ENCODE data around the gene MAML1. TPM values are rescaled to one million over a fixed set of nuclear protein-coding genes. Genes with fewer than 3 reads are reported as not detected.
"Not testable (repeated sequence)": the region's sequence is repeated elsewhere in the genome, so short reads cannot be mapped to it uniquely, and the experiment has no call there.

The MAML1 gene, protein sequence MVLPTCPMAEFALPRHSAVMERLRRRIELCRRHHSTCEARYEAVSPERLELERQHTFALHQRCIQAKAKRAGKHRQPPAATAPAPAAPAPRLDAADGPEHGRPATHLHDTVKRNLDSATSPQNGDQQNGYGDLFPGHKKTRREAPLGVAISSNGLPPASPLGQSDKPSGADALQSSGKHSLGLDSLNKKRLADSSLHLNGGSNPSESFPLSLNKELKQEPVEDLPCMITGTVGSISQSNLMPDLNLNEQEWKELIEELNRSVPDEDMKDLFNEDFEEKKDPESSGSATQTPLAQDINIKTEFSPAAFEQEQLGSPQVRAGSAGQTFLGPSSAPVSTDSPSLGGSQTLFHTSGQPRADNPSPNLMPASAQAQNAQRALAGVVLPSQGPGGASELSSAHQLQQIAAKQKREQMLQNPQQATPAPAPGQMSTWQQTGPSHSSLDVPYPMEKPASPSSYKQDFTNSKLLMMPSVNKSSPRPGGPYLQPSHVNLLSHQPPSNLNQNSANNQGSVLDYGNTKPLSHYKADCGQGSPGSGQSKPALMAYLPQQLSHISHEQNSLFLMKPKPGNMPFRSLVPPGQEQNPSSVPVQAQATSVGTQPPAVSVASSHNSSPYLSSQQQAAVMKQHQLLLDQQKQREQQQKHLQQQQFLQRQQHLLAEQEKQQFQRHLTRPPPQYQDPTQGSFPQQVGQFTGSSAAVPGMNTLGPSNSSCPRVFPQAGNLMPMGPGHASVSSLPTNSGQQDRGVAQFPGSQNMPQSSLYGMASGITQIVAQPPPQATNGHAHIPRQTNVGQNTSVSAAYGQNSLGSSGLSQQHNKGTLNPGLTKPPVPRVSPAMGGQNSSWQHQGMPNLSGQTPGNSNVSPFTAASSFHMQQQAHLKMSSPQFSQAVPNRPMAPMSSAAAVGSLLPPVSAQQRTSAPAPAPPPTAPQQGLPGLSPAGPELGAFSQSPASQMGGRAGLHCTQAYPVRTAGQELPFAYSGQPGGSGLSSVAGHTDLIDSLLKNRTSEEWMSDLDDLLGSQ
- total RNA-seq (35.8 and 38.8 TPM in 2 replicates), polyA plus RNA-seq (14.4 and 24.2 TPM in 2 replicates)

GRCh38 chr5:179732412-179732917, at the start of gene MAML1:
Gene MAML1 (plus strand): TSS chr5:179732822. CDS start chr5:179733113, 291 bp downstream.
- H3K4me1 ChIP-seq (ENCODE audit: low read depth): peaks cover 24% of the 10 kb centered on the region
- H3K36me3 ChIP-seq: peaks cover 29% of the 10 kb centered on the region
- no peaks in the 10 kb centered on the region for H3K9me3 ChIP-seq (ENCODE audit: low read depth)
- no peak for TF ChIP-seq CTCF (IDR thresholded peaks at IDR 0.05; ENCODE audit: low read depth, low read length)
- DNase-seq (ENCODE audit: low read depth in 1 of 2, low spot score in 1 of 2): peak; percentile 100
- peak within 1 kb of the TSS; percentile 82 for H3K4me3 ChIP-seq
- H3K27ac ChIP-seq: peak within 1 kb of the TSS; percentile 99
- no peaks in the 10 kb centered on the region for H3K27me3 ChIP-seq

- H3K9me3 ChIP-seq (ENCODE audit: low read depth); H3K4me3 ChIP-seq; H3K27me3 ChIP-seq; H3K27ac ChIP-seq; DNase-seq (ENCODE audit: low read depth in 1 of 2, low spot score in 1 of 2); H3K4me1 ChIP-seq (ENCODE audit: low read depth); H3K36me3 ChIP-seq: not testable (repeated sequence)
These were observed 43.4 kb upstream of the MAML1 start for GRCh38 chr5:179689212-179689611.

GRCh38 chr5:179694561-179694960, 38.1 kb upstream of the MAML1 start:
- no peak for TF ChIP-seq CTCF (IDR thresholded peaks at IDR 0.05; ENCODE audit: low read depth, low read length)
- H3K9me3 ChIP-seq (ENCODE audit: low read depth): no peaks in the 10 kb centered on the region
- H3K4me1 ChIP-seq (ENCODE audit: low read depth): no peaks in the 10 kb centered on the region
- no peak overlapping the region for H3K27ac ChIP-seq
- no peaks in the 10 kb centered on the region for H3K36me3 ChIP-seq
- H3K27me3 ChIP-seq: no peaks in the 10 kb centered on the region
- H3K4me3 ChIP-seq: no peak overlapping the region
- no peak for DNase-seq (ENCODE audit: low read depth in 1 of 2, low spot score in 1 of 2)

- peaks cover 2% of the 10 kb centered on the region for H3K36me3 ChIP-seq
- no peak for DNase-seq (ENCODE audit: low read depth in 1 of 2, low spot score in 1 of 2)
- TF ChIP-seq CTCF (IDR thresholded peaks at IDR 0.05; ENCODE audit: low read depth, low read length): no peak
- peaks cover 9% of the 10 kb centered on the region for H3K4me1 ChIP-seq (ENCODE audit: low read depth)
- no peak overlapping the region for H3K4me3 ChIP-seq
- H3K9me3 ChIP-seq (ENCODE audit: low read depth): no peaks in the 10 kb centered on the region
- peak overlapping the region; percentile 1 for H3K27ac ChIP-seq
- no peaks in the 10 kb centered on the region for H3K27me3 ChIP-seq
These were observed 36.0 kb upstream of the MAML1 start for GRCh38 chr5:179696603-179697002.

DNA sequence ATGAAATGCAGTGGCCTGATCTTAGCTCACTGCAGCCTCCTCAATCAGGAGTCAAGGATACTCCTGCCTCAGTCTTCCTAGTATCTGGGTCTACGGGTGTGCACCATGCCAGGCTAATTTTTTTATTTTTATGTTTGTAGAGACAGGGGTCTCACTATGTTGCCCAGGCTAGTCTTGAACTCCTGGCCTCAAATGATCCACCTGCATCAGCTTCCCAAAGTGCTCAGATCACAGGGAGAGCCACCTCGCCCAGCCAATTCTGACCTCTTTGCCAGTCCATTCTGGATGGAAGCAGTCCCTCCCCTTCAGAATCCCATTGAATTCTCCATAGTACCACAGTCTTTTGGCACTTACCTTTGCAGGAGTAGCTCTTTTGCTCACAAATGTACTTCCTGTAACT, 35.5 kb upstream of the MAML1 start:
- peaks cover 9% of the 10 kb centered on the region for H3K4me1 ChIP-seq (ENCODE audit: low read depth)
- peak overlapping the region; percentile 97 for H3K27ac ChIP-seq
- no peak overlapping the region for H3K4me3 ChIP-seq
- TF ChIP-seq CTCF (IDR thresholded peaks at IDR 0.05; ENCODE audit: low read depth, low read length): no peak
- H3K9me3 ChIP-seq (ENCODE audit: low read depth): no peaks in the 10 kb centered on the region
- no peak for DNase-seq (ENCODE audit: low read depth in 1 of 2, low spot score in 1 of 2)
- no peaks in the 10 kb centered on the region for H3K27me3 ChIP-seq
- H3K36me3 ChIP-seq: peaks cover 2% of the 10 kb centered on the region

GRCh38 chr5:179697543-179697942, 35.1 kb upstream of the MAML1 start:
- H3K9me3 ChIP-seq (ENCODE audit: low read depth): not testable (repeated sequence)
- peak overlapping the region; percentile 52 for H3K4me3 ChIP-seq

More at GRCh38 chr5:179697543-179697942, 35.1 kb upstream of the MAML1 start:
- not testable (repeated sequence) for H3K27me3 ChIP-seq; H3K4me1 ChIP-seq (ENCODE audit: low read depth); DNase-seq (ENCODE audit: low read depth in 1 of 2, low spot score in 1 of 2); H3K36me3 ChIP-seq
- peak overlapping the region; percentile 97 for H3K27ac ChIP-seq
